Measurements from ENCODE around the gene TSC2. TPM values are rescaled to one million over a fixed set of nuclear protein-coding genes. Genes with fewer than 3 reads are reported as not detected.

TSC2 gene
- total and polyA plus RNA-seq, 4 donors = 23.3 to 51.2 (median 28.7) TPM

DNA sequence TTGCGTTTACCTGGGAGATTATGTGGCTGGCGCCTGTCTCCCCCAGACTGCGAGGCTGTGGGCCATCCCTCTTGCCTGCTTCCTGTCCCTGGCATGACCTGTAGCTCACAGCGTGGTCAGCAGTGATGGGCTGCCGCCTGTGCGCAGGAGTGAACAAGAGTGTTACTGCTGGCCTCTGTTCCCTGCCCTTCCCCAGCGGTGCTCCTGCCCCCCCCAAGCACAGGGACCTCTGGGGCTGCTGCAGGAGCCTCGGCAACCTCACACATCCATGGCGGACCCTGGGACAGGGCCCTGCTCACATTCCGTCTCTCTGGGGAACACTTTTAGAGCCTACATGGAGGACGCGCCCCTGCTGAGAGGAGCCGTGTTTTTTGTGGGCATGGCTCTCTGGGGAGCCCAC, 10.6 kb downstream of the TSC2 start:
- no peak overlapping the region for H3K9ac ChIP-seq (ENCODE audit: low read depth in 1 of 2, low read length in 2 of 2)
- no peaks in the 10 kb centered on the region for H3K27me3 ChIP-seq (ENCODE audit: control insufficient read depth in 4 of 4, insufficient read depth in 4 of 4, low read length in 3 of 4)
- no peak for DNase-seq (ENCODE audit: low spot score)
- TF ChIP-seq EGR1 (IDR thresholded peaks at IDR 0.05; ENCODE audit: low read depth in 2 of 2) (no peak), FOXA2 (IDR thresholded peaks at IDR 0.05) (no peak), RAD21 (IDR thresholded peaks at IDR 0.05) (no peak), FOXA1 (IDR thresholded peaks at IDR 0.05) (no peak), GABPA (IDR thresholded peaks at IDR 0.05 in 1 of 2, conservative IDR thresholded peaks at IDR 0.05 in 1 of 2) (no peak), ZBTB33 (IDR thresholded peaks at IDR 0.05) (no peak), TAF1 (conservative IDR thresholded peaks at IDR 0.05) (no peak), CTCF (IDR thresholded peaks at IDR 0.05; ENCODE audit: low read depth, low read length, missing input control) (no peak), YY1 (IDR thresholded peaks at IDR 0.05) (no peak), NR2F2 (IDR thresholded peaks at IDR 0.05) (no peak), RXRA (IDR thresholded peaks at IDR 0.05) (no peak), HNF4A (conservative IDR thresholded peaks at IDR 0.05) (no peak), MAX (IDR thresholded peaks at IDR 0.05) (no peak), JUND (IDR thresholded peaks at IDR 0.05) (no peak)
- TF ChIP-seq, protein P1, sequence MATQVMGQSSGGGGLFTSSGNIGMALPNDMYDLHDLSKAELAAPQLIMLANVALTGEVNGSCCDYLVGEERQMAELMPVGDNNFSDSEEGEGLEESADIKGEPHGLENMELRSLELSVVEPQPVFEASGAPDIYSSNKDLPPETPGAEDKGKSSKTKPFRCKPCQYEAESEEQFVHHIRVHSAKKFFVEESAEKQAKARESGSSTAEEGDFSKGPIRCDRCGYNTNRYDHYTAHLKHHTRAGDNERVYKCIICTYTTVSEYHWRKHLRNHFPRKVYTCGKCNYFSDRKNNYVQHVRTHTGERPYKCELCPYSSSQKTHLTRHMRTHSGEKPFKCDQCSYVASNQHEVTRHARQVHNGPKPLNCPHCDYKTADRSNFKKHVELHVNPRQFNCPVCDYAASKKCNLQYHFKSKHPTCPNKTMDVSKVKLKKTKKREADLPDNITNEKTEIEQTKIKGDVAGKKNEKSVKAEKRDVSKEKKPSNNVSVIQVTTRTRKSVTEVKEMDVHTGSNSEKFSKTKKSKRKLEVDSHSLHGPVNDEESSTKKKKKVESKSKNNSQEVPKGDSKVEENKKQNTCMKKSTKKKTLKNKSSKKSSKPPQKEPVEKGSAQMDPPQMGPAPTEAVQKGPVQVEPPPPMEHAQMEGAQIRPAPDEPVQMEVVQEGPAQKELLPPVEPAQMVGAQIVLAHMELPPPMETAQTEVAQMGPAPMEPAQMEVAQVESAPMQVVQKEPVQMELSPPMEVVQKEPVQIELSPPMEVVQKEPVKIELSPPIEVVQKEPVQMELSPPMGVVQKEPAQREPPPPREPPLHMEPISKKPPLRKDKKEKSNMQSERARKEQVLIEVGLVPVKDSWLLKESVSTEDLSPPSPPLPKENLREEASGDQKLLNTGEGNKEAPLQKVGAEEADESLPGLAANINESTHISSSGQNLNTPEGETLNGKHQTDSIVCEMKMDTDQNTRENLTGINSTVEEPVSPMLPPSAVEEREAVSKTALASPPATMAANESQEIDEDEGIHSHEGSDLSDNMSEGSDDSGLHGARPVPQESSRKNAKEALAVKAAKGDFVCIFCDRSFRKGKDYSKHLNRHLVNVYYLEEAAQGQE (IDR thresholded peaks at IDR 0.05) = no peak
- 92% methylated on average over 13 of the region's 13 CpGs for WGBS
- H3K4me3 ChIP-seq (ENCODE audit: low read depth in 1 of 3, low read length in 3 of 3) = no peak overlapping the region
- H3K27ac ChIP-seq (ENCODE audit: low read depth in 1 of 2, low read length in 2 of 2) = no peak overlapping the region
- H3K9me3 ChIP-seq (ENCODE audit: control insufficient read depth in 4 of 4, low read length in 3 of 4) = no peaks in the 10 kb centered on the region
- H3K4me1 ChIP-seq (ENCODE audit: control insufficient read depth in 4 of 4, insufficient read depth in 4 of 4, low read length in 3 of 4) = peaks cover 0 to 4% (median 3%) of the 10 kb centered on the region in 4 donors
- H3K36me3 ChIP-seq (ENCODE audit: control insufficient read depth in 4 of 4, insufficient read depth in 3 of 4, low read depth in 1 of 4, low read length in 3 of 4) = peaks cover 8 to 53% (median 20%) of the 10 kb centered on the region in 4 donors

- Histone ChIP-seq H3K27me3 (ENCODE audit: control insufficient read depth in 4 of 4, insufficient read depth in 4 of 4, low read length in 3 of 4) (no peaks in the 10 kb centered on the region), H3K9me3 (ENCODE audit: control insufficient read depth in 4 of 4, low read length in 3 of 4) (no peaks in the 10 kb centered on the region), H3K4me1 (ENCODE audit: control insufficient read depth in 4 of 4, insufficient read depth in 4 of 4, low read length in 3 of 4) (peaks cover 0 to 4% (median 3%) of the 10 kb centered on the region in 4 donors), H3K9ac (ENCODE audit: low read depth in 1 of 2, low read length in 2 of 2) (no peak overlapping the region), H3K27ac (ENCODE audit: low read depth in 1 of 2, low read length in 2 of 2) (no peak overlapping the region), H3K36me3 (ENCODE audit: control insufficient read depth in 4 of 4, insufficient read depth in 3 of 4, low read depth in 1 of 4, low read length in 3 of 4) (peaks cover 6 to 53% (median 18%) of the 10 kb centered on the region in 4 donors), H3K4me3 (ENCODE audit: low read depth in 1 of 3, low read length in 3 of 3) (no peak overlapping the region)
- no peak for DNase-seq (ENCODE audit: low spot score)
- WGBS = 99% methylated on average over 10 of the region's 10 CpGs
- TF ChIP-seq CTCF (IDR thresholded peaks at IDR 0.05; ENCODE audit: low read depth, low read length, missing input control) (no peak), HNF4G (IDR thresholded peaks at IDR 0.05) (no peak), RXRA (IDR thresholded peaks at IDR 0.05) (no peak), RAD21 (IDR thresholded peaks at IDR 0.05) (no peak), SP1 (IDR thresholded peaks at IDR 0.05) (no peak), TAF1 (conservative IDR thresholded peaks at IDR 0.05) (no peak), FOXA2 (IDR thresholded peaks at IDR 0.05) (no peak), FOXA1 (IDR thresholded peaks at IDR 0.05) (no peak)
- TF ChIP-seq, protein P1 (IDR thresholded peaks at IDR 0.05) = no peak
These were observed 11.1 kb downstream of the TSC2 start for GRCh38 chr16:2058872-2059271.

All from liver (tissue), 9 donors.